Lower leg skin (tissue), 3 donors: ENCODE measurements around the gene ERGIC1.

Experiments
- POLR2A ChIP-seq, 2 donors: fragments of 450-650 bp; IDR thresholded peaks; one replicate each; pipeline ENCODE4 v1.6.1; 2016 to 2017; ENCODE audit warnings: antibody characterized with exemption in 2 of 2, mild to moderate bottlenecking in 1 of 2, moderate library complexity in 1 of 2
- TF ChIP-seq, protein P1 (sequence below), 3 donors: fragments of 450-650 bp; IDR thresholded peaks; one replicate each; pipeline ENCODE4 v1.5.1; 2016; ENCODE audit warnings: antibody characterized with exemption in 3 of 3, mild to moderate bottlenecking in 3 of 3, moderate library complexity in 2 of 3

DNA sequence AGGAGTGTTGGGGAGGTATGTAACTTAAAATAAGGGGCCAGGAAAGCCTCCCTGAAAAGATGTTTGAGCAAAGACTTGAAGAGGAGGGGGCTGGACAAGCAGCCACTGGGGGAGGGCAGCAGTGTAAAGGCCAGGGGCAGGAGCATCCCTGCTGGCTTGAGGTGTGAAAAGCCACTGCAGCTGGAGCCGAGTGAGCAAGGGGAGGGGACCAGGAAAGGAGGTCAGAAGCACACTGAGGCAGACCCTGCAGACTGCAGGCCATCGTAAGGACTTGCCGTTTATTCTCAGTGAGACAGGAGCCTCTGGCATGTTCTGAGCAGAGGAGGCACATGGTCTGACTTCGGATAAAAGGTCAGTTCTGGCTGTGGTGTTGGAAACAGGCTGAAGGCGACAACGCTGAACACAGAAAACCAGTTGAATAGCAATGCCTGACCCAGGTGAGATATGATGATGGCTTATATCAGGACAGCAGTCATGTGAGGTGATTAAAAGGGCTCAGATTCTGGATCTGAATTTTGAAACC lies 10.2 kb upstream of the ERGIC1 start:
- TF ChIP-seq, protein P1, sequence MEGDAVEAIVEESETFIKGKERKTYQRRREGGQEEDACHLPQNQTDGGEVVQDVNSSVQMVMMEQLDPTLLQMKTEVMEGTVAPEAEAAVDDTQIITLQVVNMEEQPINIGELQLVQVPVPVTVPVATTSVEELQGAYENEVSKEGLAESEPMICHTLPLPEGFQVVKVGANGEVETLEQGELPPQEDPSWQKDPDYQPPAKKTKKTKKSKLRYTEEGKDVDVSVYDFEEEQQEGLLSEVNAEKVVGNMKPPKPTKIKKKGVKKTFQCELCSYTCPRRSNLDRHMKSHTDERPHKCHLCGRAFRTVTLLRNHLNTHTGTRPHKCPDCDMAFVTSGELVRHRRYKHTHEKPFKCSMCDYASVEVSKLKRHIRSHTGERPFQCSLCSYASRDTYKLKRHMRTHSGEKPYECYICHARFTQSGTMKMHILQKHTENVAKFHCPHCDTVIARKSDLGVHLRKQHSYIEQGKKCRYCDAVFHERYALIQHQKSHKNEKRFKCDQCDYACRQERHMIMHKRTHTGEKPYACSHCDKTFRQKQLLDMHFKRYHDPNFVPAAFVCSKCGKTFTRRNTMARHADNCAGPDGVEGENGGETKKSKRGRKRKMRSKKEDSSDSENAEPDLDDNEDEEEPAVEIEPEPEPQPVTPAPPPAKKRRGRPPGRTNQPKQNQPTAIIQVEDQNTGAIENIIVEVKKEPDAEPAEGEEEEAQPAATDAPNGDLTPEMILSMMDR (IDR thresholded peaks at IDR 0.05): no peak
- no peak for TF ChIP-seq POLR2A (IDR thresholded peaks at IDR 0.05)
